GM23338 (cell line): Measurements from ENCODE around the gene SLC25A18. TPM values are rescaled to one million over a fixed set of nuclear protein-coding genes. Genes with fewer than 3 reads are reported as not detected.

Experiments
- ATAC-seq: fragments of 200-7000 bp; cut with Tn5 transposase; 3 replicates; pipeline ENCODE4 v1.9.1; 2020
- DNase-seq: peaks from one replicate; pipeline ENCODE4 v3.0.0-alpha.2; 2015; ENCODE audit warnings: low spot score
- H2AFZ ChIP-seq: fragments of 200-600 bp; sonication (generic); 2 replicates; pipeline ENCODE4 v1.8.0; 2016; ENCODE audit warnings: antibody characterized with exemption, mild to moderate bottlenecking, moderate library complexity
- H3F3A ChIP-seq: fragments of 200-600 bp; sonication (generic); replicated peaks from 2 replicates; pipeline ENCODE4 v1.8.0; 2017; ENCODE audit warnings: antibody characterized with exemption, mixed run types, low read depth
- H3K27ac ChIP-seq: fragments of 200-600 bp; sonication (generic); 2 replicates; pipeline ENCODE4 v1.6.1; 2016; ENCODE audit warnings: low read depth
- H3K27me3 ChIP-seq: fragments of 200-600 bp; sonication (generic); 2 replicates; pipeline ENCODE4 v1.8.0; 2016; ENCODE audit warnings: mild to moderate bottlenecking, mixed run types, moderate library complexity; ENCODE audit not compliant: insufficient read depth
- H3K36me3 ChIP-seq: fragments of 200-600 bp; sonication (generic); 2 replicates; pipeline ENCODE4 v1.8.0; 2016; ENCODE audit warnings: mild to moderate bottlenecking; ENCODE audit not compliant: insufficient read depth
- H3K4me1 ChIP-seq: fragments of 200-600 bp; sonication (generic); 2 replicates; pipeline ENCODE4 v1.8.0; 2016; ENCODE audit warnings: mild to moderate bottlenecking, moderate library complexity; ENCODE audit not compliant: insufficient read depth
- H3K4me2 ChIP-seq: fragments of 200-600 bp; sonication (generic); 2 replicates; pipeline ENCODE4 v1.7.1; 2017; ENCODE audit warnings: mixed run types
- H3K4me3 ChIP-seq: fragments of 200-600 bp; sonication (generic); 2 replicates; pipeline ENCODE4 v1.6.1; 2016; ENCODE audit warnings: mixed run types
- H3K79me2 ChIP-seq: fragments of 200-600 bp; sonication (generic); replicated peaks from 2 replicates; pipeline ENCODE4 v1.8.0; 2017; ENCODE audit warnings: mild to moderate bottlenecking; ENCODE audit not compliant: insufficient read depth
- H3K9me2 ChIP-seq: fragments of 200-600 bp; sonication (generic); 2 replicates; pipeline ENCODE4 v1.8.0; 2017; ENCODE audit not compliant: insufficient read depth
- H4K20me1 ChIP-seq: fragments of 200-600 bp; sonication (generic); replicated peaks from 2 replicates; pipeline ENCODE4 v1.8.0; 2017; ENCODE audit warnings: mild to moderate bottlenecking; ENCODE audit not compliant: insufficient read depth
- H3K27ac Mint-ChIP-seq: 2 replicates; pipeline ENCODE4 v1.8.0; 2020; ENCODE audit warnings: inconsistent platforms, mild to moderate bottlenecking, moderate library complexity, mixed read lengths
- H3K27me3 Mint-ChIP-seq: 3 replicates; pipeline ENCODE4 v1.8.0; 2022; ENCODE audit warnings: low read depth, mild to moderate bottlenecking, moderate library complexity, mixed read lengths, inconsistent platforms; ENCODE audit not compliant: insufficient read depth, poor library complexity
- H3K36me3 Mint-ChIP-seq: 3 replicates; pipeline ENCODE4 v1.8.0; 2021; ENCODE audit warnings: low read depth, mild to moderate bottlenecking, inconsistent platforms, moderate library complexity, mixed read lengths
- H3K4me1 Mint-ChIP-seq: 3 replicates; pipeline ENCODE4 v1.8.0; 2020; ENCODE audit warnings: mild to moderate bottlenecking, inconsistent platforms, mixed read lengths
- H3K4me3 Mint-ChIP-seq: 3 replicates; pipeline ENCODE4 v1.8.0; 2021; ENCODE audit warnings: moderate library complexity, mild to moderate bottlenecking, inconsistent platforms, mixed read lengths
- H3K9me3 Mint-ChIP-seq: 3 replicates; pipeline ENCODE4 v1.8.0; 2020; ENCODE audit warnings: moderate library complexity, mild to moderate bottlenecking, inconsistent platforms, mixed read lengths
- POLR2AphosphoS5 ChIP-seq: IDR thresholded peaks from 2 replicates; pipeline ENCODE4 v1.6.1; 2016; ENCODE audit warnings: antibody characterized with exemption, low read depth
- polyA plus RNA-seq: library from polyadenylated mRNA; unstranded; fragments of >200 nt; fragmentation: Nextera tagmentation; extraction: Ambion mirVana; gene quantifications from 2 replicates; pipeline ENCODE4 v1.2.1, GENCODE V29; 2016
- total RNA-seq: library from RNA; depleted of rRNA; stranded (reverse); fragments of >200 nt; shearing (Covaris generic); gene quantifications from 2 replicates; pipeline ENCODE4 v1.2.3, GENCODE V29; 2014; rRNA removed

The SLC25A18 gene
- total and polyA plus RNA-seq, 2 experiments from 2014 or later, result 1.2 to 1.9 TPM

DNA sequence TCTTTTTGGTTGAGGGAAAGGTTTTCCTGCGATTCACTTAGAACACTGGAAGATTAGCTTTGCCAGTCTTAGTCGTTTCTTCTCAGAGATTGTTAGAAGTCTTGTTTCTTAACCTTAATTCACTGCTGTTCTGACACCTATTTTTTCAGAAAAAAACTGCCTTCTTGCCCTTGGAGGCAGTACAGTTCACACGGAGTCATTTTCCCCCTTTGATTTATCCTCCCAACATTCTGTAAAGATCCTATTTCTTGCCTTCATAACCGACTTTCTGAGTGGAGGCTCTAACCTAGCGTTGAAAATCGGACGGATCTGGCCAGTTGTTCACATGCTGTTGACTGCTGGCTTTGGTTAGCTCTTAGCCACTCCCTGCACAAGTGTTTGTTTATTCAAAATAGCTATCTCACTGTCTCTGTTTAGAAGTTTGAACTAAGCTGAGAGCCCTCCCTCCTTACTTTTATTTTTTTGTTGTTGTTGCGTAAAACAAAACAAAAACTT, 76.0 kb downstream of the SLC25A18 start:
- H3K4me1 ChIP-seq, result peaks cover 4% of the 10 kb centered on the region
- H3K79me2 ChIP-seq, result peaks cover 31% of the 10 kb centered on the region
- H3K27ac ChIP-seq, result peak overlapping the region; percentile 98
- ATAC-seq (peak; percentile 13), DNase-seq (peak; percentile 33)
- Mint-ChIP-seq H3K36me3 (peaks cover 26% of the 10 kb centered on the region), H3K9me3 (peaks cover 5% of the 10 kb centered on the region; the same call in 1 of the 3 replicates), H3K27me3 (peaks cover 4% of the 10 kb centered on the region), H3K27ac (peak overlapping the region; percentile 95), H3K4me1 (peaks cover 5% of the 10 kb centered on the region), H3K4me3 (peak overlapping the region; percentile 95)
- peak overlapping the region; percentile 85 for H3K4me2 ChIP-seq
- TF ChIP-seq POLR2AphosphoS5, result no peak
- no peaks in the 10 kb centered on the region for H3K9me2 ChIP-seq
- no peaks in the 10 kb centered on the region for H4K20me1 ChIP-seq
- H3F3A ChIP-seq, result peaks cover 13% of the 10 kb centered on the region; the same call in 1 of the 2 replicates
- 0 out of 2 replicates have a peak overlapping the region, but pooled peaks have one; percentile 8 for H2AFZ ChIP-seq
- H3K36me3 ChIP-seq, result 0 out of 2 replicates have a peak, but pooled peaks cover 5% of the 10 kb centered on the region
- H3K4me3 ChIP-seq, result peak overlapping the region; percentile 79
- H3K27me3 ChIP-seq, result no peaks in the 10 kb centered on the region

Other genes starting within 250 kb of the SLC25A18 start
- 106 and 110 TPM in 2 replicates for gene CECR2, start 194.0 kb upstream of the SLC25A18 start, total RNA-seq
- 18.4 and 24.2 TPM in 2 replicates for gene CECR2, start 194.0 kb upstream of the SLC25A18 start, polyA plus RNA-seq
- 74.5 and 74.8 TPM in 2 replicates for gene ATP6V1E1, start 65.3 kb downstream of the SLC25A18 start, total RNA-seq
- gene ATP6V1E1, start 65.3 kb downstream of the SLC25A18 start, polyA plus RNA-seq, result 81.7 and 82.9 TPM in 2 replicates
- gene BCL2L13, start 75.3 kb downstream of the SLC25A18 start, total RNA-seq, result 29.7 and 32.3 TPM in 2 replicates
- 21.3 and 22.4 TPM in 2 replicates for gene BCL2L13, start 75.3 kb downstream of the SLC25A18 start, polyA plus RNA-seq
- 62.3 and 125 TPM in 2 replicates for gene BID, start 211.0 kb downstream of the SLC25A18 start, total RNA-seq
- gene BID, start 211.0 kb downstream of the SLC25A18 start, polyA plus RNA-seq, result 63.4 and 65.1 TPM in 2 replicates